GM12878 (cell line): Measurements from ENCODE around the gene NDUFA5. TPM values are rescaled to one million over a fixed set of nuclear protein-coding genes. Genes with fewer than 3 reads are reported as not detected.

Experiments used
- BRCA1 ChIP-seq: IDR thresholded peaks from 2 replicates; pipeline ENCODE4 v1.6.1; 2011; ENCODE audit warnings: low read depth, low read length, improper control_type of control experiment
- CHD2 ChIP-seq: IDR thresholded peaks from 2 replicates; pipeline ENCODE4 v1.6.1; 2011; ENCODE audit warnings: low read depth, low read length, improper control_type of control experiment, borderline replicate concordance
- GABPA ChIP-seq: IDR thresholded peaks from 2 replicates; pipeline ENCODE4 v1.6.1; 2014; ENCODE audit warnings: antibody characterized with exemption, low read depth, mild to moderate bottlenecking, inconsistent platforms
- KLF5 ChIP-seq: fragments of 450-650 bp; IDR thresholded peaks from 2 replicates; pipeline ENCODE4 v1.6.1; 2014; ENCODE audit warnings: mild to moderate bottlenecking; ENCODE audit not compliant: partially characterized antibody
- MTA3 ChIP-seq: IDR thresholded peaks from 2 replicates; pipeline ENCODE4 v1.6.1; 2012; ENCODE audit warnings: low read length, inconsistent platforms, borderline replicate concordance
- PML ChIP-seq: IDR thresholded peaks from 2 replicates; pipeline ENCODE4 v1.6.1; 2012; ENCODE audit warnings: low read length, inconsistent platforms
- RUNX3 ChIP-seq: IDR thresholded peaks from 2 replicates; pipeline ENCODE4 v1.6.1; 2012; ENCODE audit warnings: low read length, inconsistent platforms
- SMAD5 ChIP-seq: IDR thresholded peaks from 2 replicates; pipeline ENCODE4 v1.6.1; 2016; ENCODE audit warnings: antibody characterized with exemption, low read depth
- ZNF622 ChIP-seq: fragments of 450-650 bp; IDR thresholded peaks from 2 replicates; pipeline ENCODE4 v1.6.1; 2017; ENCODE audit warnings: mild to moderate bottlenecking, inconsistent platforms
- polyA plus RNA-seq, 11 experiments: library from polyadenylated mRNA; depleted of rRNA in 4 of 11; unstranded in 6 of 11; stranded (reverse) in 5 of 11; fragments of >200 nt; fragmentation: Nextera tagmentation in 4 of 11; fragmentation: Illumina TruSeq in 1 of 11; extraction: Ambion mirVana in 4 of 11; extraction: Trizol in 1 of 11; gene quantifications; 1 replicate in 1 of 11; 2 replicates in 10 of 11; pipeline versions ENCODE4 v1.2.1 to v1.2.3, GENCODE V29; 2011 to 2016; ENCODE audit warnings: inconsistent platforms in 2 of 11, missing spikeins in 2 of 11, low read depth in 1 of 11
- total RNA-seq, 4 experiments: library from RNA; depleted of rRNA in 3 of 4; stranded (reverse); fragments of >200 nt in 3 of 4; fragmentation: Illumina TruSeq in 1 of 4; extraction: Trizol in 1 of 4; gene quantifications; 2 replicates each; pipeline versions ENCODE4 v1.2.1 to v1.2.3, GENCODE V29; 2013 to 2021
- TF ChIP-seq, protein P1 (sequence below): fragments of 450-650 bp; formaldehyde crosslinking; IDR thresholded peaks from 2 replicates; pipeline ENCODE4 v1.4.0; 2020; ENCODE audit warnings: mild to moderate bottlenecking, moderate library complexity
- TF ChIP-seq, protein P2 (sequence below): IDR thresholded peaks from 2 replicates; pipeline ENCODE4 v1.6.1; 2011; ENCODE audit warnings: borderline replicate concordance, low read depth, mild to moderate bottlenecking, moderate library complexity, mixed read lengths, low read length; ENCODE audit not compliant: insufficient read depth; ENCODE audit errors: extremely low read length

NDUFA5 gene
- total and polyA plus RNA-seq, 10 of the 15 experiments (the other 5 are each of a cell fraction or from before 2014, with no cell fraction given) = 51.0 to 209 (median 86.9) TPM

DNA sequence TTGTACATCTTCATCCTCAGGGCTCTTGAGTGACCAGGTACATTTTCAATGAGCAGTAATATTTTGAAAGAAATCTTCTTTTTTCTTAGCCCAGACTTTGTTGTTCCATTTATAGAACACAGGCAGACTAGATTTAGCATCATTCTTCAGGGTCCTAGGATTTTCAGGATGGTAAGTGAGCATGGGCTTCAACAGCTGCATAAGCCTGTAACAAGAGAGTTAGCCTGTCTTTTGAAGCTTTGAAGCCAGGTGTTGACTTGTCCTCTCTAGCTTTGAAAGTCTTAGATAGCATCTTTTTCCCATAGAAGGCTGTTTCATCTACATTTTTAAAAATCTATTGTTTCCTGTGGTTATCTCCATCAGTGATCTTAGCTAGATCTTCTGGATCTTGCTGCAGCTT, 4.5 kb upstream of the NDUFA5 start (continued):
- TF ChIP-seq, protein P1, sequence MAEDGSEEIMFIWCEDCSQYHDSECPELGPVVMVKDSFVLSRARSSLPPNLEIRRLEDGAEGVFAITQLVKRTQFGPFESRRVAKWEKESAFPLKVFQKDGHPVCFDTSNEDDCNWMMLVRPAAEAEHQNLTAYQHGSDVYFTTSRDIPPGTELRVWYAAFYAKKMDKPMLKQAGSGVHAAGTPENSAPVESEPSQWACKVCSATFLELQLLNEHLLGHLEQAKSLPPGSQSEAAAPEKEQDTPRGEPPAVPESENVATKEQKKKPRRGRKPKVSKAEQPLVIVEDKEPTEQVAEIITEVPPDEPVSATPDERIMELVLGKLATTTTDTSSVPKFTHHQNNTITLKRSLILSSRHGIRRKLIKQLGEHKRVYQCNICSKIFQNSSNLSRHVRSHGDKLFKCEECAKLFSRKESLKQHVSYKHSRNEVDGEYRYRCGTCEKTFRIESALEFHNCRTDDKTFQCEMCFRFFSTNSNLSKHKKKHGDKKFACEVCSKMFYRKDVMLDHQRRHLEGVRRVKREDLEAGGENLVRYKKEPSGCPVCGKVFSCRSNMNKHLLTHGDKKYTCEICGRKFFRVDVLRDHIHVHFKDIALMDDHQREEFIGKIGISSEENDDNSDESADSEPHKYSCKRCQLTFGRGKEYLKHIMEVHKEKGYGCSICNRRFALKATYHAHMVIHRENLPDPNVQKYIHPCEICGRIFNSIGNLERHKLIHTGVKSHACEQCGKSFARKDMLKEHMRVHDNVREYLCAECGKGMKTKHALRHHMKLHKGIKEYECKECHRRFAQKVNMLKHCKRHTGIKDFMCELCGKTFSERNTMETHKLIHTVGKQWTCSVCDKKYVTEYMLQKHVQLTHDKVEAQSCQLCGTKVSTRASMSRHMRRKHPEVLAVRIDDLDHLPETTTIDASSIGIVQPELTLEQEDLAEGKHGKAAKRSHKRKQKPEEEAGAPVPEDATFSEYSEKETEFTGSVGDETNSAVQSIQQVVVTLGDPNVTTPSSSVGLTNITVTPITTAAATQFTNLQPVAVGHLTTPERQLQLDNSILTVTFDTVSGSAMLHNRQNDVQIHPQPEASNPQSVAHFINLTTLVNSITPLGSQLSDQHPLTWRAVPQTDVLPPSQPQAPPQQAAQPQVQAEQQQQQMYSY = no peak
- TF ChIP-seq MTA3 (no peak), RUNX3 (no peak), CHD2 (no peak), PML (no peak), ZNF622 (no peak), KLF5 (no peak), GABPA (no peak), BRCA1 (no peak), SMAD5 (no peak)
- TF ChIP-seq, protein P2, sequence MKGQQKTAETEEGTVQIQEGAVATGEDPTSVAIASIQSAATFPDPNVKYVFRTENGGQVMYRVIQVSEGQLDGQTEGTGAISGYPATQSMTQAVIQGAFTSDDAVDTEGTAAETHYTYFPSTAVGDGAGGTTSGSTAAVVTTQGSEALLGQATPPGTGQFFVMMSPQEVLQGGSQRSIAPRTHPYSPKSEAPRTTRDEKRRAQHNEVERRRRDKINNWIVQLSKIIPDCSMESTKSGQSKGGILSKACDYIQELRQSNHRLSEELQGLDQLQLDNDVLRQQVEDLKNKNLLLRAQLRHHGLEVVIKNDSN = no peak
